Keratinocyte (primary cell): ENCODE measurements around the gene MOGAT2.

Experiments
- EZH2 ChIP-seq: IDR thresholded peaks from one replicate; pipeline ENCODE4 v1.6.1; 2012; ENCODE audit warnings: inconsistent platforms, mild to moderate bottlenecking, low read length, moderate library complexity
- TF ChIP-seq, protein P1 (sequence below), 3 experiments: IDR thresholded peaks in 1 of 3; conservative IDR thresholded peaks in 1 of 3; optimal IDR thresholded peaks in 1 of 3; 2 replicates in 2 of 3; 3 replicates in 1 of 3; pipeline versions ENCODE3 to v1.5.1; 2011; ENCODE audit warnings: low read length in 3 of 3, mild to moderate bottlenecking in 3 of 3, moderate library complexity in 2 of 3, control low read depth in 1 of 3, inconsistent platforms in 1 of 3; ENCODE audit not compliant: insufficient read depth in 2 of 3; ENCODE audit errors: extremely low read depth in 1 of 3

DNA sequence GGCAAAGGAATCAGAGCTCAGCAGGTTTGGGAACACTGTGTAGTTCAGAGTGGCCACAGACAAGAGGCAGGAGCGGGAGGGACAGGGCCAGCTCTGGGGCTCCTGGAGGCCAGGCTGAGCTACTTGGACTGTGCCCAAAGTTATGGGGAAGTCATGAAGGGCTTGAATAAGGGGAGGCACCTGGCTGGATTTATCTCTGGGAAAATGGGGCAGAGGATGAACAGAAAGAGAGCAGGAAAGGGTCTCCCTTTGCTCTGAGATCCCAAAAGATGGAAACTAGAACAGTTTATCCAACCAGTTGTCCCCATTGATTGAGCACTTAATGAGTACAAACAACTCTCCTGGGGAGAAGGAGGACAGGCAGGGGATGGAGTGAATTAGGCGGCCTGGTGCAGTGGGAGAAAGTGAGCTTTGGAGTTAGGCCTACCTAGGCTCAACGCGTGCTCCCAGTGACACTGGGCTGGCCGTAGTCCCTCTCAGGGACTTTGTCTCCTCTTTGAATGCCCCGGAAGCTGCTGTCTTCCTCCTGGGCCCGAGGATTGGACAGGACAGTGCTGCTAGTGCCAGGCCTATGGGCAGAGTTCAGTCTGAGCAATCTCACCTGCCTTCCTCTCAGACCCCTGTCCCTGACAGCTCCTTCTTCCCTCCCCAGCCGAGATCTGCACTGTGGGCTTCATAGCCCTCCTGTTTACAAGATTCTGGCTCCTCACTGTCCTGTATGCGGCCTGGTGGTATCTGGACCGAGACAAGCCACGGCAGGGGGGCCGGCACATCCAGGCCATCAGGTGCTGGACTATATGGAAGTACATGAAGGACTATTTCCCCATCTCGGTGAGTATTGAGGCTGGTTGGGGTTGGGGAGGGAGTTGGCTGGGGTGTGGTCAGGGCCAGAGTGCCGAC, 2.0 kb downstream of the MOGAT2 start:
- TF ChIP-seq, protein P1, sequence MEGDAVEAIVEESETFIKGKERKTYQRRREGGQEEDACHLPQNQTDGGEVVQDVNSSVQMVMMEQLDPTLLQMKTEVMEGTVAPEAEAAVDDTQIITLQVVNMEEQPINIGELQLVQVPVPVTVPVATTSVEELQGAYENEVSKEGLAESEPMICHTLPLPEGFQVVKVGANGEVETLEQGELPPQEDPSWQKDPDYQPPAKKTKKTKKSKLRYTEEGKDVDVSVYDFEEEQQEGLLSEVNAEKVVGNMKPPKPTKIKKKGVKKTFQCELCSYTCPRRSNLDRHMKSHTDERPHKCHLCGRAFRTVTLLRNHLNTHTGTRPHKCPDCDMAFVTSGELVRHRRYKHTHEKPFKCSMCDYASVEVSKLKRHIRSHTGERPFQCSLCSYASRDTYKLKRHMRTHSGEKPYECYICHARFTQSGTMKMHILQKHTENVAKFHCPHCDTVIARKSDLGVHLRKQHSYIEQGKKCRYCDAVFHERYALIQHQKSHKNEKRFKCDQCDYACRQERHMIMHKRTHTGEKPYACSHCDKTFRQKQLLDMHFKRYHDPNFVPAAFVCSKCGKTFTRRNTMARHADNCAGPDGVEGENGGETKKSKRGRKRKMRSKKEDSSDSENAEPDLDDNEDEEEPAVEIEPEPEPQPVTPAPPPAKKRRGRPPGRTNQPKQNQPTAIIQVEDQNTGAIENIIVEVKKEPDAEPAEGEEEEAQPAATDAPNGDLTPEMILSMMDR (optimal IDR thresholded peaks at IDR 0.05 in 1 of 3, IDR thresholded peaks at IDR 0.05 in 1 of 3, conservative IDR thresholded peaks at IDR 0.05 in 1 of 3; ENCODE audit: extremely low read depth in 1 of 3, insufficient read depth in 2 of 3, low read length in 3 of 3), result no peak
- no peak for TF ChIP-seq EZH2
